Activated CD8-positive, alpha-beta memory T cell treated with anti-CD3 and anti-CD28 coated beads, Interleukin-2, amount 50 U/mL, for 24 hours (primary cell): ENCODE results near the gene TUBB1.

Source experiments
- DNase-seq: peaks from one replicate; pipeline ENCODE4 v3.0.0-alpha.2; 2020; ENCODE audit errors: extremely low read depth

Gene TUBB1

DNA sequence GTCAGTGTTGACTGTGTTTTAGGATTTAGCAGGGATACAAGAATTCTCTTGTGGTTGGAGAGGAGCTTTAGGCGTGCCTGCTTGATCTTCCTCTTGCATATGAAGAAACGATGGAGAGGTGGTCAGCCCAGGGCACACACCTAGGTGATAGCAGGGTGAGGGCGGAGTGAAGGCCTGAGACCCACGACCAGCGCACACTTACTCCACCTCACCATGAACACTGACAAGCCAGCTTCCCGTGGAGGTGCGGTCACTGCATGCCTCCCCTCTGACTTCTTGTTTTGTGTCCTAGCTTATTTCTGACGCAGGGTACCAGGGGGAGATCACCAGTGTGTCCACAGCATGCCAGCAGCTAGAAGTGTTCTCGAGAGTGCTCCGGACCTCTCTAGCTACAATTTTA is 30.0 kb upstream of the TUBB1 start:
- no peak for DNase-seq

DNA sequence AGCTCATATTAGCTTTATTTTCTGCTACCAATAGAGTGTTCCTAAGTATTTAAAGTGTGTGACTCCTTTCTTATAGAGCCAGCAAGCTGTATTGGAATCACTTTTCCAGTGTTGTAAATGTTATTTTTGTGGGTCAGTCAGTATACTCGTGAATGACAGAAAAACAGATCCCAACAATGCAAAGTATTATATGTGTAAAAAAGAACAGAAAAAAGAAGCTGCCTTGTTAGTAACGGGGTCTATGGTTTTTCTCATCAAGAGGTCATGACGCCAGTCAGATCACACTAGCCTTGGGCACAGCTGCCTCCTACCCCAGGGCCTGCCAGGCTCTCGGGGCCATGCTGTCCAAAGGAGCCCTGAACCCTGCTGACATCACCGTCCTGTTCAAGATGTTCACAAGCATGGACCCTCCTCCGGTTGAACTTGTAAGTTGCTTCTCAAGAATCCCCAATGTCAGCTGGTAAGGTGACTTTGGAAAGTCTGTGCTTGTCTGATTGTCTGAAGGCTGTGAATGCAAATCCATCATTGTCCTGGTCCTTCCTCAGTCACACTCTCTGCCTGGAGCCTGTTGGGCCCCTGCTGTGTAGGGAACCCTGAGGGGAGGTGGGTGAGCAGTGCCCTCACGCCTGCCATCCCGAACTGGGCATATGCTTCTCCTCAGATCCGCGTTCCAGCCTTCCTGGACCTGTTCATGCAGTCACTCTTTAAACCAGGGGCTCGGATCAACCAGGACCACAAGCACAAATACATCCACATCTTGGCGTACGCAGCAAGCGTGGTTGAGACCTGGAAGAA is 28.4 kb upstream of the TUBB1 start:
- no peak for DNase-seq

DNA sequence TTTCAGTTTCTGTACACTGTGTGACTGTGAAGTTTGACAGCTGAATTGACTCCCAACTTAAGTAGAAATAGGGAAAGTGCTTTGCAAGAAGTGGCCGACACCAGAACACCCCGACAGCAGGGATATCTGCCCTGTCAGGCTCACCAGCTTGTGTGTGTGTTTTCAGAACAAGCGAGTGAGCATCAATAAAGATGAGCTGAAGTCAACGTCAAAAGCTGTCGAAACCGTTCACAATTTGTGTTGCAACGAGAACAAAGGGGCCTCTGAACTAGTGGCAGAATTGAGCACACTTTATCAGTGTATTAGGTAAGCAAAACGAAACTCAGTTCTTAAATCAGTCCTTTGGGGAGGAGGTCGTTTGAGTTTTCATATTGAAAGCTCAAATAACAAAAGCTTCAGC is 27.5 kb upstream of the TUBB1 start:
- no peak for DNase-seq

GRCh38 chr20:58992911-58993310 is 26.3 kb upstream of the TUBB1 start:
- no peak for DNase-seq

DNA sequence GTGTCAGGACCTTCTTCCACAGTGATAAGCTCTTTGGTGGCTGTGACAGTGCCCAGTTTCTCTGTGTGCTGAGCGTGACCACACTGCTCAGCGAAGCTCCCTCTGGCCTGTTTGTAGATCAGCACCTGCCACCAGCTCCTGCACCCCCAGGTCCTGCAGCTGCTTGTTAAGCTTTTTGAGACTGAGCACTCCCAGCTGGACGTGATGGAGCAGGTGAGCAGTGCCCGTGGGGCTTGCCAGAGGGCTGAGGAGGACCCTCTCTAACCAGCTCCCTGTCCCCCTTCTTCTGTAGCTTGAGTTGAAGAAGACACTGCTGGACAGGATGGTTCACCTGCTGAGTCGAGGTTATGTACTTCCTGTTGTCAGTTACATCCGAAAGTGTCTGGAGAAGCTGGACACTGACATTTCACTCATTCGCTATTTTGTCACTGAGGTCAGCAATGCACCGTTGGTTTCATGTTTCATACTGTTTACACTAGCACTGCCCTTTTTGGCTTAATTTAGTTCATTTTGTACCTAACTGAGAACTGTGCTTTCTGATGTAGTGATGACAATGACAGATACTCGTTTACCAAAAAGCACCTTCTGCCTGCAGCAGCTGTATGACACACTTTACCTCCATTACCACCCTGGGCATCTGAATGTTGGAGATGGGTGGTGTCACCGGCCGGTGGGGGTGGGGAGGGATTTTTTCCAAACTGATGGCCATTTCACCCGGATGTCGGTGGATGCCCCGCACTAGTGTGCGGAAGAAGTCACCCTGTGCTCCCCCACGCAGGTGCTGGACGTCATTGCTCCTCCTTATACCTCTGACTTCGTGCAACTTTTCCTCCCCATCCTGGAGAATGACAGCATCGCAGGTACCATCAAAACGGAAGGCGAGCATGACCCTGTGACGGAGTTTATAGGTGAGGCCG is 25.6 kb upstream of the TUBB1 start:
- DNase-seq = no peak

- DNase-seq = no peak
Measured at GRCh38 chr20:58994390-58995159, 24.7 kb upstream of the TUBB1 start.

GRCh38 chr20:58995461-58996225 is 23.6 kb upstream of the TUBB1 start:
- DNase-seq = no peak

- DNase-seq = no peak
Measured at GRCh38 chr20:58996226-58996611, 23.0 kb upstream of the TUBB1 start.

DNA sequence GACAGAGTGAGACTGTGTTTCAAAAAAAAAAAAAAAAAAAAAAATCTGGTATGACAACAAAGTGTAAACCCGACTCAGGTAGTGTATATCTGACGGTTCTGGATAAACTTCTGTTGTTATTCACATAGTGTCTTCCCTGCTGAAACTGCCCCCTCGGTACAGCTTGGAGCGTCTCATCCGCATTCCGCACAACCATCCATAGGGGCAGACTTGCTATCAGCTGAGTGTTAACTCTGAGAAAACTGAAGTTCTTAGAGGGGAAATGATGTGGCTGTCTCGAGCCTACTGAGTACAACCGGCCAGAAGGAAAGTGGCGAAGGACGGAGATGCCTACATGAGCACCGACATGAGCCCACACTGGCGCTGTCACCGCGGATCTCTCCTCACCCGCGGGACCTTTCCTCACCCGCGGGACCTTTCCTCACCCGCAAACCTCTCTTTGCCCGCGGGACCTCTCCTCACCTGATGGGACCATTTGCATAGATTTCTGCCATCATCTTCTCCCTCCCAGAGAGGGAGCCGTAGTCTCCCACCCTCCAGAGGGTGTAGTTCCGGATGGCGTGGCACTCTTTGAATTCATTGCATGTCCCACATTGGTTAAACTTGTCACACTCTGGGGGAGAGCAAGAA is 22.0 kb upstream of the TUBB1 start:
- DNase-seq = no peak

GRCh38 chr20:58998656-58999055 is 20.6 kb upstream of the TUBB1 start:
- no peak for DNase-seq

DNA sequence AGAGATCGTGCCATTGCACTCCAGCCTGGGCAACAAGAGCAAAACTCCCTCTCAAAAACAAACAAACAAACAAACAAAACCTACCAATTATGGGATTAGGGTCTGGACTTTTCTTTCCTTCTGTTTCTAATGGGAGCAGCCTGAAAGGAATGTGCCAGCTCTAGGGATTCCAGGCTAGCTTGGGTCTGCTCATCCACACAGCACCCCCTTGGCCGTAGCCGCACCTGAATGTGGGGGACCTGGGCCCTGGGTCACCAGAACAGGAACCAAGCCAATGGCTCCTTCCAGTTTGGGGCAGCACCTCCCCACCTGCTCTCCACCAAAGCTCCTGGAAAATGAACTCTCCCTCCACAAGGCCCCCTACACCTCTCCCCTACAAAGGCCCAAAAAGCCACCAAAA is 18.9 kb upstream of the TUBB1 start:
- no peak for DNase-seq

- no peak for DNase-seq
Measured at GRCh38 chr20:59001068-59001448, 18.2 kb upstream of the TUBB1 start.

GRCh38 chr20:59001449-59002171 is 17.6 kb upstream of the TUBB1 start:
- DNase-seq = no peak

GRCh38 chr20:59002388-59002787 is 16.8 kb upstream of the TUBB1 start:
- no peak for DNase-seq

- DNase-seq = no peak
Measured at GRCh38 chr20:59002874-59003399, 16.3 kb upstream of the TUBB1 start.

GRCh38 chr20:59003836-59004492 is 15.3 kb upstream of the TUBB1 start:
- DNase-seq = no peak

- no peak for DNase-seq
Measured at GRCh38 chr20:59004493-59004762, 14.8 kb upstream of the TUBB1 start.

GRCh38 chr20:59004763-59005522 is 14.3 kb upstream of the TUBB1 start:
- no peak for DNase-seq

- DNase-seq = no peak
Measured at GRCh38 chr20:59005523-59006166, 13.6 kb upstream of the TUBB1 start.
